A549 treated with AZD9567 at 1 μM for 4 hours (cell line): ENCODE results near the gene PPIA. TPM values are rescaled to one million over a fixed set of nuclear protein-coding genes. Genes with fewer than 3 reads are reported as not detected.

Source experiments
- total RNA-seq: library from RNA; stranded (reverse); fragments of 200-300 nt; extraction: Qiagen RNA extraction; gene quantifications from 5 replicates; pipeline ENCODE4 v1.2.3, GENCODE V29; 2022; ENCODE audit not compliant: insufficient read depth

The PPIA gene
- 5,209 to 6,500 TPM (median 5,328 TPM) in 5 replicates for total RNA-seq

GRCh38 chr7:44796504-44797328 is at the start of gene PPIA:
Gene PPIA (plus strand): TSS chr7:44796681. CDS start chr7:44796725, 44 bp downstream.

GRCh38 chr7:44748045-44748947 is 48.2 kb upstream of the PPIA start, which contains the start of gene ZMIZ2:
Gene ZMIZ2 (plus strand): TSS chr7:44748847. CDS start chr7:44756250, 7,403 bp downstream.

GRCh38 chr7:44847920-44848634 is 51.6 kb downstream of the PPIA start, which contains the start of gene H2AZ2:
Gene H2AZ2 (minus strand): TSS chr7:44848087. CDS start chr7:44847971, 116 bp downstream.

Other genes starting within 250 kb of the PPIA start
- 96.6 to 134 TPM (median 122 TPM) in 5 replicates for gene DDX56, start 222.8 kb upstream of the PPIA start, total RNA-seq
- 50.9 to 54.8 TPM (median 54.6 TPM) in 5 replicates for gene TMED4, start 214.4 kb upstream of the PPIA start, total RNA-seq
- gene OGDH, start 190.1 kb upstream of the PPIA start, total RNA-seq: 31.0 to 42.9 TPM (median 32.9 TPM) in 5 replicates
- gene ZMIZ2, start 47.8 kb upstream of the PPIA start, total RNA-seq: 32.8 to 34.4 TPM (median 33.4 TPM) in 5 replicates
- gene H2AZ2, start 51.4 kb downstream of the PPIA start, total RNA-seq: 228 to 273 TPM (median 262 TPM) in 5 replicates
- 10.8 to 12.9 TPM (median 12.2 TPM) in 5 replicates for gene PURB, start 88.8 kb downstream of the PPIA start, total RNA-seq
- 0.15 to 0.21 TPM (median 0.19 TPM) in 4 of 5 replicates, not detected in the other for gene MYO1G, start 182.3 kb downstream of the PPIA start, total RNA-seq
- gene CCM2, start 203.5 kb downstream of the PPIA start, total RNA-seq: 39.2 to 52.9 TPM (median 49.5 TPM) in 5 replicates